Measurements from ENCODE around the gene OPCML. TPM values are rescaled to one million over a fixed set of nuclear protein-coding genes. Genes with fewer than 3 reads are reported as not detected.

OPCML gene
- total RNA-seq, 4 donors from 2014 or later: 0.16 TPM; not detected in 3

- H3K4me3 ChIP-seq (ENCODE audit: low read depth, poor library complexity, severe bottlenecking): no peak overlapping the region
- WGBS, 2 donors: 75 to 89% methylated on average over 1 of the region's 1 CpG
- intact Hi-C loops (cut with DNase I; ENCODE audit: low total_unique reads): no loop called here
- no peak for TF ChIP-seq CTCF (IDR thresholded peaks at IDR 0.05)
- TF ChIP-seq POLR2A (IDR thresholded peaks at IDR 0.05): no peak
- no peak for DNase-seq (ENCODE audit: low spot score in 2 of 2)
Measured at GRCh38 chr11:133536198-133536597, 3.9 kb upstream of the OPCML start.

GRCh38 chr11:133533205-133533604 lies 904 bp upstream of the OPCML start:
- intact Hi-C loops (cut with DNase I; ENCODE audit: low total_unique reads): no loop called here
- no peak for TF ChIP-seq CTCF (IDR thresholded peaks at IDR 0.05)
- no peak for TF ChIP-seq POLR2A (IDR thresholded peaks at IDR 0.05)
- DNase-seq (ENCODE audit: low spot score in 2 of 2): no peak
- WGBS, 2 donors: 49 to 57% methylated on average over 6 of the region's 6 CpGs
- no peak overlapping the region for H3K4me3 ChIP-seq (ENCODE audit: low read depth, poor library complexity, severe bottlenecking)

GRCh38 chr11:133531458-133531857 lies 843 bp downstream of the OPCML start:
- H3K4me3 ChIP-seq (ENCODE audit: low read depth, poor library complexity, severe bottlenecking): no peak overlapping the region
- intact Hi-C loops (cut with DNase I; ENCODE audit: low total_unique reads): no loop called here
- TF ChIP-seq CTCF (IDR thresholded peaks at IDR 0.05) (no peak), POLR2A (IDR thresholded peaks at IDR 0.05) (no peak)
- 8 to 14% methylated on average over 6 of the region's 6 CpGs for WGBS, 2 donors
- DNase-seq (ENCODE audit: low spot score in 2 of 2): no peak

GRCh38 chr11:133530501-133530835 lies 1.8 kb downstream of the OPCML start:
- whole genome bisulfite sequencing, 2 donors: 5 to 9% methylated on average over 3 of the region's 3 CpGs

GRCh38 chr11:133529807-133530500 lies 2.3 kb downstream of the OPCML start:
- no peak overlapping the region for H3K4me3 ChIP-seq (ENCODE audit: low read depth, poor library complexity, severe bottlenecking)
- TF ChIP-seq CTCF (IDR thresholded peaks at IDR 0.05): no peak
- TF ChIP-seq POLR2A (IDR thresholded peaks at IDR 0.05): no peak
- 18 to 19% methylated on average over 16 to 18 of the region's 18 CpGs for WGBS, 2 donors
- intact Hi-C loops (cut with DNase I; ENCODE audit: low total_unique reads): no loop called here
- DNase-seq (ENCODE audit: low spot score in 2 of 2): no peak

More at GRCh38 chr11:133530501-133530835, 1.8 kb downstream of the OPCML start:
- intact Hi-C loops (cut with DNase I; ENCODE audit: low total_unique reads): no loop called here
- TF ChIP-seq CTCF (IDR thresholded peaks at IDR 0.05): no peak
- no peak for TF ChIP-seq POLR2A (IDR thresholded peaks at IDR 0.05)
- H3K4me3 ChIP-seq (ENCODE audit: low read depth, poor library complexity, severe bottlenecking): no peak overlapping the region
- no peak for DNase-seq (ENCODE audit: low spot score in 2 of 2)

- intact Hi-C loops (cut with DNase I; ENCODE audit: low total_unique reads): no loop called here
- TF ChIP-seq CTCF (IDR thresholded peaks at IDR 0.05) (no peak), POLR2A (IDR thresholded peaks at IDR 0.05) (no peak)
- DNase-seq (ENCODE audit: low spot score in 2 of 2): no peak
- WGBS, 2 donors: 71 to 72% methylated on average over 3 of the region's 3 CpGs
- H3K4me3 ChIP-seq (ENCODE audit: low read depth, poor library complexity, severe bottlenecking): no peak overlapping the region
Measured at GRCh38 chr11:133526790-133527189, 5.5 kb downstream of the OPCML start.

All from lower leg skin (tissue), 4 donors.